Stimulated activated CD4-positive, alpha-beta T cell treated with anti-CD3 and anti-CD28 coated beads, Interleukin-1b, Interleukin-23, amount 100 ng/mL, for 4 hours (primary cell): ENCODE measurements around the gene ZNF324B.
A peak's percentile ranks its signal among the peaks of the same experiment; 100 is the strongest.
"Not testable (repeated sequence)": the region's sequence is repeated elsewhere in the genome, so short reads cannot be mapped to it uniquely, and the experiment has no call there.

ENCODE experiments used
- DNase-seq, 2 donors: peaks; one replicate each; pipeline ENCODE4 v3.0.0-alpha.2; 2020; ENCODE audit warnings: low read depth in 2 of 2

The ZNF324B gene

GRCh38 chr19:58453743-58454142, 2.3 kb downstream of the ZNF324B start:
- DNase-seq, result no peak

- no peak for DNase-seq
Measured at GRCh38 chr19:58455306-58455705, 3.9 kb downstream of the ZNF324B start.

- no peak for DNase-seq
Measured at GRCh38 chr19:58456111-58456510, 4.7 kb downstream of the ZNF324B start.

GRCh38 chr19:58460039-58460438, 8.6 kb downstream of the ZNF324B start:
- no peak for DNase-seq

GRCh38 chr19:58466089-58466759, 14.8 kb downstream of the ZNF324B start:
- no peak for DNase-seq

GRCh38 chr19:58466760-58467589, 15.6 kb downstream of the ZNF324B start, which contains the start of gene ZNF324:
TSS of gene ZNF324 (plus strand) at chr19:58467080. CDS start at chr19:58469186, 2,106 bp downstream.
- peak; percentile 94 to 97 for DNase-seq

- no peak for DNase-seq
Measured at GRCh38 chr19:58468216-58468839, 16.9 kb downstream of the ZNF324B start.

GRCh38 chr19:58469241-58470013, 18.0 kb downstream of the ZNF324B start:
- DNase-seq, result no peak

- not testable (repeated sequence) for DNase-seq
Measured at GRCh38 chr19:58470837-58471543, 19.6 kb downstream of the ZNF324B start.

GRCh38 chr19:58471736-58472135, 20.3 kb downstream of the ZNF324B start:
- no peak for DNase-seq

GRCh38 chr19:58473775-58474174, 22.4 kb downstream of the ZNF324B start:
- DNase-seq, result no peak

GRCh38 chr19:58474291-58474996, 23.0 kb downstream of the ZNF324B start:
- no peak for DNase-seq

- no peak for DNase-seq
Measured at GRCh38 chr19:58474997-58475713, 23.7 kb downstream of the ZNF324B start.

GRCh38 chr19:58475714-58476497, 24.5 kb downstream of the ZNF324B start, which contains the start of gene ZNF446:
TSS of gene ZNF446 (plus strand) at chr19:58476352. CDS start at chr19:58477219, 867 bp downstream.
- DNase-seq, result peak; percentile 85 to 88

- DNase-seq, result no peak
Measured at GRCh38 chr19:58476498-58477015, 25.1 kb downstream of the ZNF324B start.

GRCh38 chr19:58477130-58477529, 25.7 kb downstream of the ZNF324B start:
- DNase-seq, result no peak

- DNase-seq, result no peak
Measured at GRCh38 chr19:58477871-58478270, 26.4 kb downstream of the ZNF324B start.

- no peak for DNase-seq
Measured at GRCh38 chr19:58479303-58479702, 27.9 kb downstream of the ZNF324B start.
